Small intestine (tissue), 7 donors: Measurements from ENCODE around the gene PCMT1. TPM values are rescaled to one million over a fixed set of nuclear protein-coding genes. Genes with fewer than 3 reads are reported as not detected.
"Not testable (repeated sequence)": the region's sequence is repeated elsewhere in the genome, so short reads cannot be mapped to it uniquely, and the experiment has no call there.

Experiments
- DNase-seq, 2 donors: peaks; one replicate each; pipeline versions ENCODE4 v3.0.0 to v3.0.0-alpha.2; 2013
- FAIRE-seq: peaks from 2 replicates; lab custom pipeline; 2012; peaks lifted over from hg19 to GRCh38; lab: Jason Lieb, UNC
- H3K27ac ChIP-seq, 3 donors: one replicate each; pipeline ENCODE4 v1.5.1; 2013; ENCODE audit warnings: low read length in 2 of 3, mild to moderate bottlenecking in 2 of 3, control low read depth in 1 of 3, inconsistent platforms in 1 of 3, low read depth in 1 of 3, moderate library complexity in 1 of 3
- H3K27me3 ChIP-seq, 3 donors: one replicate each; pipeline ENCODE4 v1.6.1; 2013; ENCODE audit warnings: low read length in 3 of 3, inconsistent platforms in 1 of 3; ENCODE audit not compliant: control insufficient read depth in 3 of 3, insufficient read depth in 3 of 3
- H3K36me3 ChIP-seq, 3 donors: one replicate each; pipeline ENCODE4 v1.6.1; 2013; ENCODE audit warnings: low read length in 3 of 3, inconsistent platforms in 1 of 3, low read depth in 1 of 3, mild to moderate bottlenecking in 1 of 3, moderate library complexity in 1 of 3; ENCODE audit not compliant: control insufficient read depth in 3 of 3, insufficient read depth in 2 of 3
- H3K4me1 ChIP-seq, 3 donors: one replicate each; pipeline ENCODE4 v1.6.1; 2013; ENCODE audit warnings: low read length in 2 of 3, inconsistent platforms in 1 of 3, low read depth in 1 of 3, mild to moderate bottlenecking in 1 of 3, moderate library complexity in 1 of 3; ENCODE audit not compliant: control insufficient read depth in 3 of 3, insufficient read depth in 2 of 3
- H3K4me3 ChIP-seq, 3 donors: one replicate each; pipeline ENCODE4 v1.5.1; 2013; ENCODE audit warnings: low read length in 3 of 3, control low read depth in 1 of 3, inconsistent platforms in 1 of 3, low read depth in 1 of 3, mild to moderate bottlenecking in 1 of 3, moderate library complexity in 1 of 3
- H3K9me3 ChIP-seq, 2 donors: one replicate each; pipeline ENCODE4 v1.6.1; 2013; ENCODE audit warnings: low read depth in 1 of 2, low read length in 1 of 2; ENCODE audit not compliant: control insufficient read depth in 2 of 2, insufficient read depth in 1 of 2
- WGBS, 3 donors: extraction: QIAGEN DNeasy Blood & Tissue Kit; methylation state at CpG; one replicate each; pipeline ENCODE4 v1.1.7; 2013; 5-methylcytosine and 5-hydroxymethylcytosine counted together
- polyA plus RNA-seq, 4 donors: library from polyadenylated mRNA; stranded (reverse) in 3 of 4; unstranded in 1 of 4; fragments of 200-250 nt in 3 of 4; fragments of 120-200 nt in 1 of 4; gene quantifications; one replicate each; pipeline versions ENCODE4 v1.2.1 to v1.2.3, GENCODE V29; 2013
- donor health status: healthy with polysubstance abuse.
- donor health status: control.
- donor health status: control.
- donor health status: Bipolar disorder and iron deficiency.
- donor health status: healthy.

Gene PCMT1
- polyA plus RNA-seq, 4 donors: 38.9 to 75.7 (median 55.0) TPM

DNA sequence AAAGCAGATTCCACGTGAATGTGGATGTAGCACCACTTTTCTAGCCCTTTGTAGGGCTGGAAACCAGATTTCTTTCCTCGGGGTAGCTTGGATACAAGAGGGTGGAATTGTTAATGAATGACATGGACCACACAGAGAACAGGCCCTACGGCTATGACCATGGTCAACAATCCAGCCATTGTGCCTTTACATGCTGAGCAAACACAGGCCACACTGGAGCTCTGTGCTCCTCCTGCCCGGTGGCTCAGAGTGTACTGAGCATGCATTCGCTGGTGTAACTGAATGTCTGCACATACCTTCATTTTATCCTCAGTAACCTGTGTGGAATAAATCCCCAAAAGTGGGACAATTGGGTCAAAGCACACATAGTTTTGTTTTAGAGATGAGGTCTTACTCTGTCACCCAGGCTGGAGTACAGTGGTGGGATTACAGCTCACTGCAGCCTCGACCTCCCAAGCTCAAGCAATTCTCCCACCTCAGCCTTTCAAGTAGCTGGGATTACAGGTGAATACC is 81.8 kb downstream of the PCMT1 start:
- no peak overlapping the region for H3K4me3 ChIP-seq
- no peak overlapping the region for H3K27ac ChIP-seq
- H3K4me1 ChIP-seq: no peaks in the 10 kb centered on the region
- 73 to 85% (median 80%) methylated on average over 6 of the region's 6 CpGs for WGBS, 3 donors
- no peaks in the 10 kb centered on the region for H3K27me3 ChIP-seq
- FAIRE-seq: no peak
- no peak for DNase-seq
- no peaks in the 10 kb centered on the region for H3K9me3 ChIP-seq
- peaks cover 0 to 22% (median 1%) of the 10 kb centered on the region in 3 donors for H3K36me3 ChIP-seq

DNA sequence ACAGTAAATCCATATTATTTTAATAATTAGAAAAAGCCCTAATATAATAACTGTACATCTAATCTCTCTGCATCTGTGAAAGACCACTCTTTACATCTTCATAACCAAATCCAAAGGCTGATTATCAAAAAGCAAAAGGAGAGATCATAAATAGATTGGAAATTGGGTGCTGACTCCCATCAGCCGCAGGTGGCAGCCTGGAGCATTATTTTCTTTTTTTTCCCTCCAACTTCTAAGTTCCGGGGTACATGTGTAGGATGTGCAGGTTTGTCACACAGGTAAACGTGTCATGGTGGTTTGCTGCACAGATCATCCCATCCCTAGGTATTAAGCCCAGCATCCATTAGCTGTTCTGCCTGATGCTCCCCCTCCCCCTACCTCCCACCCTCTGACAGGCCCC is 84.1 kb downstream of the PCMT1 start:
- no peaks in the 10 kb centered on the region for H3K9me3 ChIP-seq
- DNase-seq: no peak
- peaks cover 0 to 31% (median 1%) of the 10 kb centered on the region in 3 donors for H3K36me3 ChIP-seq
- WGBS, 3 donors: 87 to 96% (median 95%) methylated on average over 3 of the region's 3 CpGs
- FAIRE-seq: no peak
- H3K27me3 ChIP-seq: no peaks in the 10 kb centered on the region
- H3K4me1 ChIP-seq: no peaks in the 10 kb centered on the region
- H3K27ac ChIP-seq: no peak overlapping the region
- no peak overlapping the region for H3K4me3 ChIP-seq

GRCh38 chr6:149834513-149835481 is 85.3 kb downstream of the PCMT1 start:
- 43 to 49% (median 45%) methylated on average over 5 of the region's 5 CpGs for WGBS, 3 donors
- H3K27me3 ChIP-seq: no peaks in the 10 kb centered on the region
- no peak overlapping the region for H3K27ac ChIP-seq
- no peaks in the 10 kb centered on the region for H3K9me3 ChIP-seq
- DNase-seq (peak; percentile 60 to 73), FAIRE-seq (no peak)
- no peaks in the 10 kb centered on the region for H3K4me1 ChIP-seq
- no peak overlapping the region for H3K4me3 ChIP-seq
- peaks cover 0 to 26% (median 1%) of the 10 kb centered on the region in 3 donors for H3K36me3 ChIP-seq

- 11 to 43% (median 32%) methylated on average over 8 of the region's 8 CpGs for WGBS, 3 donors
- FAIRE-seq: no peak
- peaks cover 0 to 6% (median 0%) of the 10 kb centered on the region in 3 donors for H3K4me1 ChIP-seq
- no peaks in the 10 kb centered on the region for H3K9me3 ChIP-seq
- peak; percentile 87 to 91 for DNase-seq
- peak overlapping the region in 2 of 3 donors; percentile 19 to 39 for H3K27ac ChIP-seq
- H3K4me3 ChIP-seq: no peak overlapping the region
- no peaks in the 10 kb centered on the region for H3K27me3 ChIP-seq
- H3K36me3 ChIP-seq: peaks cover 0 to 34% (median 0%) of the 10 kb centered on the region in 3 donors
These were observed 91.0 kb downstream of the PCMT1 start for GRCh38 chr6:149840345-149841075.

DNA sequence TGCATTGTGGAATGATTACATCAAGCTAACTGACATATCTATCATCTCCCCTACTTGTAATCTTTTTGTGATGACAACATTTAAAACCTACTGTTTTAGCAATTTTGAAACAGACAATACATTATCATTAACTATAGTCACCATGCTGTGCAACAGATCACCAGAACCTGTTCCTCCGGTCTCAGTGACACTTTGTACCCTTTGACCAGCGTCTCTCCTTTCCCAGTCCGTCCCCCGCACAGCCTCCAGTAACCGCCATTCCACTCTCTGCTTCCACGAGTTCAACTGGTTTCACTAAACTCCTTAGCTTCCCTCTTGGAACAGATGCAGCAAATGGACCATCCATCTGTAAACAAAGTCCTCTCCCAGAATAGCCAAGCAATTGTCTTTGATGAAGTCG is 92.8 kb downstream of the PCMT1 start:
- no peaks in the 10 kb centered on the region for H3K27me3 ChIP-seq
- no peak for FAIRE-seq
- H3K4me1 ChIP-seq: peaks cover 0 to 10% (median 2%) of the 10 kb centered on the region in 3 donors
- H3K4me3 ChIP-seq: no peak overlapping the region
- no peaks in the 10 kb centered on the region for H3K9me3 ChIP-seq
- peaks cover 0 to 34% (median 0%) of the 10 kb centered on the region in 3 donors for H3K36me3 ChIP-seq
- DNase-seq: peak; percentile 28 to 65
- H3K27ac ChIP-seq: no peak overlapping the region
- 25 to 66% (median 44%) methylated on average over 7 of the region's 7 CpGs for WGBS, 3 donors

DNA sequence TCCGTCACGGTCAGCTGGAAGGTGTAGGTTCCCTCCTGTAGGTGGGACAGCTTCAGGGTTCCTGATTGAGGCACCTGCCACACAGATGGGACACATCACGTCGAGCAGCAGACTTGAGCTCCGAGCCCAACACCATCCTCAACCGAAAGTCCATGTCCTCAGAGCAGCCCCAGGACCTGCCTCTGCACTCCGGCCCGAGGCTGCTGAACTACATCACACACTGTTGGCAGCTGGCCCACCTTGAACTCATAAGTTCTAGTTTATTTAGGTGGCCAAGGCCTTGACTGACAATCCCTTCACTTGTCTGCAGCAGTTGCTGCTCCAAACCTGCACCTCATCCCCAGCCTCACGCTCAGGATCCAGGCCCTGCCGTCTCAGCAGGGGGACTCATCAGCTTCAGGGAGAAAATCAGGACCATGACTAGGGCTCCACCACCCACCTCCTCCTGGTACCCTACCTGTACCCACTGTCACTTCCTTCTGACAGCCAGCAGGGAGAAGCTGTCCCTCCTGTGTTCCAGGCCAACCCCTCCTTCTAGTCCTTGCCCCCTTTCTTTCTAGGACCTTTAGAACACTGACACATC is 93.6 kb downstream of the PCMT1 start:
- Histone ChIP-seq H3K27ac (no peak overlapping the region), H3K4me3 (no peak overlapping the region), H3K9me3 (no peaks in the 10 kb centered on the region), H3K27me3 (no peaks in the 10 kb centered on the region), H3K4me1 (peaks cover 0 to 15% (median 2%) of the 10 kb centered on the region in 3 donors), H3K36me3 (peaks cover 0 to 30% (median 0%) of the 10 kb centered on the region in 3 donors)
- 78 to 83% (median 83%) methylated on average over 10 of the region's 10 CpGs for WGBS, 3 donors
- FAIRE-seq (no peak), DNase-seq (no peak)

DNA sequence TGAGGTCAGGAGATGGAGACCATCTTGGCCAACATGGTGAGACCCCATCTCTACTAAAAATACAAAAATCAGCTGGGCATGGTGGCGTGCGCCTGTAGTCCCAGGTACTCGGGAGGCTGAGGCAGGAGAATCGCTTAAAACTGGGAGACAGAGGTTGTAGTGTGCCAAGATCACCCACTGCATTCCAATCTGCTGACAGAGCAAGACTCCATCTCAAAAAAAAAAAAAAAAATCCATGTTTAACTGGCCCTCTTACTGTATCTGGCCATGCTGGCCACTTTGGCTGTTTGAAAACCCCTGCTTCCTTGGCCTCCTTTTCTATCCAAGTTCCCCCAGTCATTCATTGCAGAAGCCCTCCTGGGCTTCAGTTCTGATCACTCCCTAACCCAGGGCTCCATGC is 94.5 kb downstream of the PCMT1 start:
- not testable (repeated sequence) for H3K4me3 ChIP-seq, H3K27me3 ChIP-seq, FAIRE-seq, H3K9me3 ChIP-seq, H3K27ac ChIP-seq, DNase-seq
- Histone ChIP-seq H3K36me3 (peaks cover 0 to 30% (median 0%) of the 10 kb centered on the region in 3 donors), H3K4me1 (peaks cover 0 to 15% (median 2%) of the 10 kb centered on the region in 3 donors)
- 95 to 96% (median 95%) methylated on average over 4 of the region's 4 CpGs for WGBS, 3 donors

DNA sequence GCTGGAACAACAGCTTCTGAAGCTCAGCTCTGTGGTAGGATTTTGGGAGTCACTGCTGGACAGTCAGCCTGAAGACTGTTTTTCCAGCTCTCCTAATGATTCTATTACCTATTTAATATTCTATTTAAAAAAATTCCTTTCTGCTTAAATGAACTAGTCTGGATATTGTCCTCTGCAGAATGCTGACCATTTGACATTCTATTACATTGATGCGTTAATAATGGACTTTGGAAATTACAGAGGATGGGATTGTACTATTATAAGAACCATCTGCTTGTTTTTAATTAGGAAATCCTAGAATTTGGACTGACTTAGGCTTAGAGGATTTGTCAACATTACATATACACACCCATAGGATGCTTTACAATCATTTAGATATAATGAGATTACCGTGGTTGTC is 94.9 kb downstream of the PCMT1 start:
- Histone ChIP-seq H3K4me3 (no peak overlapping the region), H3K27ac (no peak overlapping the region), H3K4me1 (peaks cover 0 to 15% (median 2%) of the 10 kb centered on the region in 3 donors), H3K27me3 (no peaks in the 10 kb centered on the region), H3K9me3 (no peaks in the 10 kb centered on the region), H3K36me3 (peaks cover 0 to 30% (median 0%) of the 10 kb centered on the region in 3 donors)
- FAIRE-seq: no peak
- WGBS, 3 donors: 90 to 93% (median 93%) methylated on average over 2 of the region's 2 CpGs
- DNase-seq: no peak
